Right forelimb (tissue), 1 donor: Measurements from ENCODE around the gene HSPA8.

ENCODE experiments used
- DNase-seq: peaks from one replicate; pipeline ENCODE4 v3.0.0-alpha.2; 2018

The HSPA8 gene

GRCh38 chr11:123046473-123047259, 15.3 kb downstream of the HSPA8 start:
- DNase-seq: no peak

DNA sequence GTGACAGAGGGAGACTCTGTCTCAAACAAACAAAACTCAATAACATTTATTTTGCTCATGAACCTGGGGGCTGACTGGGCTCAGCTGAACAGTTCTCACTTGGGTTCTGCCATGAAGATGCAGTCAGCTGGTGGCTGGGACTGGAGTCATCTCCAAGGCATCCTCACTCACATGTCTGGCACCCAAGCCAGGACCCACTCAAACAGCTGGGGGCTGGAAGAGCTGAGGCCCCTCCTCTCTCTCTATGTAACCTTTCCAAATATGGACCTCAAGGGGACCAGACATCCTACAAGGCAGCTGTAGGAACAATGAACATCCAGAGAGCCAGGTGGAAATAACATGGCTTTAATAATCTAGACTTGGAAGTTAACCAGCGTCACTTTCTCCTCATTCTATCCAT, 16.8 kb downstream of the HSPA8 start:
- no peak for DNase-seq

- DNase-seq: no peak
Observed at GRCh38 chr11:123041185-123041584, 20.8 kb downstream of the HSPA8 start.

DNA sequence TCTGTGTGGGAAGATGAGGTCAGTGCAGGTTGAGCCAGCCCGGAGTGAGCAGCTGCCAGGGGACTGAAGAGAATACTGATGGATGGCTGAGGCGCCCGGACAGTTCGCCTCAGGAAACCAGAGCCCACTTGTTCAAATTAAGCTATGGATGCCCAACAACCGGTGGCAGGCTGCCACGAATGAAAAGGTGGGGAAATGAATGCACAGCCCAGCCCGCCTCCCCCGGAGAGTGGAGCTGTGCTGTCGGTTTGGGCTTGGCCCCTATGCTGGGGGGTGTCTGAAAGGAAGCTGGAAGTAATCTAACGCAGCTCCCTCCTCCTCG, 21.9 kb downstream of the HSPA8 start:
- peak; percentile 53 for DNase-seq

DNA sequence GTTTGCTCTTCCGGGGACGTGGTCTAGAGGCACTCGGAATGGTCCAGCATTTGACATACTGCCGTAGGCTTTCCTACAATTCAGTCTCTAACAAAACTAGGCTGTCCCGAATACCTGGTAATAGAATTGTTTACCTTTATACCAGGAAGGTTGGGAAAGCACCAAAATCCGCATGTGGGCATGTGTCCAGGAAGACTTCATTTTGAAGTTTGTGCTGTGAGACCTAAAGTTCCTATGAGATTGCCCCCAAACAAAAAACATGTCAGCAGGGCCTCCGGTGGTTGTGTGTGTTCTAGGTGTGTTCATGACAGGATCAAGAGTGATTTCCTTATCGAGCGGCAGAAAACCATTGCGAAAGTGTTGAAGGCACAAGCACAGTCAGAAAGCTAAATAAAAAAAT, 26.1 kb downstream of the HSPA8 start:
- no peak for DNase-seq

- no peak for DNase-seq
Observed at GRCh38 chr11:123034597-123034996, 27.3 kb downstream of the HSPA8 start.

- DNase-seq: no peak
Observed at GRCh38 chr11:123033895-123034294, 28.0 kb downstream of the HSPA8 start.

GRCh38 chr11:123030517-123030916, 31.4 kb downstream of the HSPA8 start:
- DNase-seq: no peak

DNA sequence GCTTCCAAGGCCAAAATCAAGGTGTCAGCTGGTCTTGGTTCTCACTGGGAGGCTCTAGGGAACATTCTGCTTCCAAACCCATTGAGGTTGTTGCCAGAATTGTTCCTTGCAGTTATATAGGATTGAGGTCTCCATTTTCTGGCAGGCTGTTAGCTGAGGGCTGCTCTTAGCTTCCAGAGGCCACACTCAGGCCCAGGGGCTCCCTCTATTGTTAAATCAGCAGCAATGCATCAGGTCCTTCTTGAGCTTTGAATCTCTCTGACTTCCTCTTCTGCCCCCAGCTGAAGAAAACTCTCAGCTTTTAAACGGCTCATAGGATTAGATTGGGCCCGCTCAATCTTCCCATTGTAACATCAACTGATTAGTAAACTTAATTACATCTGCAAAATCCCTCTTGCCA, 41.0 kb downstream of the HSPA8 start:
- DNase-seq: no peak

DNA sequence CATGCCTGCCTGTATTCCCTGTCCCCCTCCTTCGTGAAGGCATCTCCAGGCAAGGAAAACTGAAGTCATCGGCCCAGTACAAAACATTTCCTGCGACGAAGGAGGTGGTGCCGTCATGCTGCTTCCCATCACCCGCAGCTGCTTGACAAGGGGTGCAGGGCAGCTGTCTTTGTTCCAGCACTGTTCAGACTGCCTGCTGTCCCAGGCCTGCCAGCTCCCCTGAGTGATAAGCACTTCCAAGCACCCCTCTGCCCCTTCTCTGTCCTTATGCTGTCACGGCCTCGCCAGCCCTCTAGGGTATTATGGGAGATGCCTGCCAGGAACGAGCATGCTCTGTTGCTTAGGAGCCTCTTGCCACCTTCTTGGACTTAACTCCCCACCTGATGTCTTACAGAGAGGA, 43.2 kb downstream of the HSPA8 start:
- DNase-seq: no peak

- DNase-seq: no peak
Observed at GRCh38 chr11:123011510-123011909, 50.4 kb downstream of the HSPA8 start.
